ENCODE measurements around the gene ADISSP. TPM values are rescaled to one million over a fixed set of nuclear protein-coding genes. Genes with fewer than 3 reads are reported as not detected.

ADISSP gene
- total and polyA plus RNA-seq, 2 of the 13 experiments (the other 11 are each of a cell fraction or from before 2014, with no cell fraction given): 38.3 to 90.6 TPM

GRCh38 chr20:3786665-3787323 is 19.2 kb upstream of the ADISSP start, which contains the start of gene CENPB (continued):
- no peak for TF ChIP-seq MIER3 (CRISPR knock-in tag; IDR thresholded peaks at IDR 0.05; ENCODE audit: borderline replicate concordance)
- no peak for TF ChIP-seq SOX13 (IDR thresholded peaks at IDR 0.05)
- TF ChIP-seq SOX13 (CRISPR knock-in tag; conservative IDR thresholded peaks at IDR 0.05 in 1 of 2, IDR thresholded peaks at IDR 0.05 in 1 of 2): peak in 1 of 2 experiments; percentile 40; a peak in 2 of 4 replicates
- TF ChIP-seq ZNF775 (CRISPR knock-in tag; IDR thresholded peaks at IDR 0.05; ENCODE audit: borderline replicate concordance): no peak
- TF ChIP-seq ZNF274 (CRISPR knock-in tag; IDR thresholded peaks at IDR 0.05): 0 out of 2 replicates have a peak, but pooled peaks have one; percentile 11
- no peak for TF ChIP-seq ZNF225 (CRISPR knock-in tag; IDR thresholded peaks at IDR 0.05)
- TF ChIP-seq SIN3A (IDR thresholded peaks at IDR 0.05; ENCODE audit: borderline replicate concordance, low read depth, low read length): peak; percentile 85; the same call in 1 of the 2 replicates
- TF ChIP-seq ZNF10 (CRISPR knock-in tag; IDR thresholded peaks at IDR 0.05; ENCODE audit: borderline replicate concordance, low read depth): no peak
- no peak for TF ChIP-seq ZBTB3 (CRISPR knock-in tag; IDR thresholded peaks at IDR 0.05; ENCODE audit: borderline replicate concordance, low read depth)
- TF ChIP-seq ZNF414 (CRISPR knock-in tag; IDR thresholded peaks at IDR 0.05): no peak
- 0 out of 2 replicates have a peak, but pooled peaks have one; percentile 35 for TF ChIP-seq ZNF747 (CRISPR knock-in tag; IDR thresholded peaks at IDR 0.05; ENCODE audit: borderline replicate concordance)
- no peak for TF ChIP-seq ZNF609 (CRISPR knock-in tag; IDR thresholded peaks at IDR 0.05; ENCODE audit: borderline replicate concordance)
- no peak for TF ChIP-seq ZFP82 (CRISPR knock-in tag; IDR thresholded peaks at IDR 0.05; ENCODE audit: borderline replicate concordance)
- no peak for TF ChIP-seq AKAP8 (CRISPR knock-in tag; IDR thresholded peaks at IDR 0.05)
- peak; percentile 84; the same call in 1 of the 2 replicates for TF ChIP-seq MYPOP (CRISPR knock-in tag; IDR thresholded peaks at IDR 0.05)
- no peak; the same call in 1 of the 2 replicates for TF ChIP-seq TFAP4 (IDR thresholded peaks at IDR 0.05; ENCODE audit: borderline replicate concordance, low read depth)
- TF ChIP-seq KLF15 (CRISPR knock-in tag; IDR thresholded peaks at IDR 0.05; ENCODE audit: borderline replicate concordance): no peak
- no peak; the same call in 1 of the 2 replicates for TF ChIP-seq GATAD2A (CRISPR knock-in tag; IDR thresholded peaks at IDR 0.05)
- TF ChIP-seq NFYC (CRISPR knock-in tag; IDR thresholded peaks at IDR 0.05): no peak
- no peak for TF ChIP-seq ZNF513 (CRISPR knock-in tag; conservative IDR thresholded peaks at IDR 0.05)

Measured in HepG2 (cell line).